Neural cell (in vitro differentiated cells): ENCODE measurements around the gene FBXO38. TPM values are rescaled to one million over a fixed set of nuclear protein-coding genes. Genes with fewer than 3 reads are reported as not detected.

Experiments
- H2AFZ ChIP-seq: fragments of 200-600, 300-800 bp; sonication (generic), shearing (Covaris generic); 2 replicates; pipeline ENCODE4 v1.6.0; 2014; ENCODE audit warnings: low read depth, mild to moderate bottlenecking, antibody characterized with exemption, low read length, moderate library complexity
- H3F3A ChIP-seq: fragments of 200-600 bp; shearing (Covaris generic); 2 replicates; pipeline ENCODE4 v1.6.1; 2016; ENCODE audit warnings: mild to moderate bottlenecking, moderate library complexity, mixed read lengths, antibody characterized with exemption, low read length; ENCODE audit not compliant: insufficient read depth, poor library complexity, severe bottlenecking
- H3K27ac ChIP-seq: fragments of 200-600, 300-800 bp; sonication (generic), shearing (Covaris generic); 2 replicates; pipeline ENCODE4 v1.5.1; 2014; ENCODE audit warnings: mild to moderate bottlenecking, low read length, moderate library complexity
- H3K27me3 ChIP-seq: fragments of 300-800, 200-600 bp; sonication (generic), shearing (Covaris generic); 2 replicates; pipeline ENCODE4 v1.6.0; 2014; ENCODE audit warnings: mild to moderate bottlenecking, low read depth, low read length, moderate library complexity; ENCODE audit not compliant: insufficient read depth
- H3K36me3 ChIP-seq: fragments of 300-800, 200-600 bp; sonication (generic), shearing (Covaris generic); 2 replicates; pipeline ENCODE4 v1.5.1; 2014; ENCODE audit warnings: mild to moderate bottlenecking, antibody characterized with exemption, low read length, moderate library complexity; ENCODE audit not compliant: insufficient read depth
- H3K4me2 ChIP-seq: fragments of 300-800, 200-600 bp; sonication (generic), shearing (Covaris generic); 2 replicates; pipeline ENCODE4 v1.6.0; 2014; ENCODE audit warnings: mild to moderate bottlenecking, low read length
- H3K4me3 ChIP-seq: fragments of 300-800, 200-600 bp; sonication (generic), shearing (Covaris generic); 2 replicates; pipeline ENCODE4 v1.5.1; 2014; ENCODE audit warnings: mild to moderate bottlenecking, low read length, moderate library complexity
- H3K79me2 ChIP-seq: fragments of 200-600 bp; shearing (Covaris generic); replicated peaks from 2 replicates; pipeline ENCODE4 v1.6.0; 2014; ENCODE audit warnings: mild to moderate bottlenecking, low read length, moderate library complexity; ENCODE audit not compliant: insufficient read depth
- H3K9ac ChIP-seq: fragments of 300-800, 200-600 bp; sonication (generic), shearing (Covaris generic); 2 replicates; pipeline ENCODE4 v1.6.1; 2016; ENCODE audit warnings: mild to moderate bottlenecking, low read length, mixed read lengths
- H3K9me2 ChIP-seq: fragments of 200-600 bp; shearing (Covaris generic); 2 replicates; pipeline ENCODE4 v1.6.1; 2016; ENCODE audit warnings: mild to moderate bottlenecking, low read length, mixed read lengths; ENCODE audit not compliant: insufficient read depth
- H3K9me3 ChIP-seq: fragments of 200-600, 300-800 bp; sonication (generic), shearing (Covaris generic); 2 replicates; pipeline ENCODE4 v1.6.1; 2016; ENCODE audit warnings: mild to moderate bottlenecking, mixed run types, low read length, moderate library complexity, mixed read lengths
- H4K20me1 ChIP-seq: fragments of 200-600 bp; shearing (Covaris generic); 2 replicates; pipeline ENCODE4 v1.6.1; 2016; ENCODE audit warnings: mild to moderate bottlenecking, mixed run types; ENCODE audit not compliant: insufficient read depth
- CTCF ChIP-seq: fragments of 450-650 bp; IDR thresholded peaks from 2 replicates; pipeline ENCODE4 v1.5.1; 2014; ENCODE audit warnings: antibody characterized with exemption, mild to moderate bottlenecking, moderate library complexity; ENCODE audit not compliant: poor library complexity, severe bottlenecking
- EP300 ChIP-seq: fragments of 450-650 bp; conservative IDR thresholded peaks from 2 replicates; pipeline ENCODE4 v1.6.1; 2014; ENCODE audit warnings: antibody characterized with exemption, mild to moderate bottlenecking, moderate library complexity; ENCODE audit not compliant: poor library complexity, severe bottlenecking
- EZH2 ChIP-seq: fragments of 200-600, 300-800 bp; shearing (Covaris generic), sonication (generic); IDR thresholded peaks from 2 replicates; pipeline ENCODE4 v1.6.1; 2014; ENCODE audit warnings: antibody characterized with exemption, low read length, borderline replicate concordance, mild to moderate bottlenecking; ENCODE audit not compliant: insufficient read depth, poor library complexity, severe bottlenecking
- POLR2AphosphoS5 ChIP-seq: IDR thresholded peaks from 2 replicates; pipeline ENCODE4 v1.6.1; 2012
- RAD21 ChIP-seq: fragments of 450-650 bp; conservative IDR thresholded peaks from 2 replicates; pipeline ENCODE4 v1.6.1; 2014; ENCODE audit warnings: antibody characterized with exemption, mild to moderate bottlenecking, moderate library complexity
- REST ChIP-seq: IDR thresholded peaks from 2 replicates; pipeline ENCODE4 v1.6.1; 2012; ENCODE audit warnings: borderline replicate concordance
- SMC3 ChIP-seq: fragments of 450-650 bp; conservative IDR thresholded peaks from 2 replicates; pipeline ENCODE4 v1.6.1; 2014; ENCODE audit warnings: antibody characterized with exemption, mild to moderate bottlenecking, moderate library complexity; ENCODE audit not compliant: poor library complexity
- TAF1 ChIP-seq: IDR thresholded peaks from 2 replicates; pipeline ENCODE4 v1.6.1; 2012; ENCODE audit warnings: low read depth
- polyA plus RNA-seq: library from polyadenylated mRNA; depleted of rRNA; stranded (reverse); fragments of >200 nt; gene quantifications from 2 replicates; pipeline ENCODE4 v1.2.3, GENCODE V29; 2014

Gene FBXO38
- polyA plus RNA-seq, 1 donor from 2014 or later, result 69.1 TPM

GRCh38 chr5:148412124-148412523 lies 28.4 kb downstream of the FBXO38 start:
- Histone ChIP-seq H3K4me2 (no peak overlapping the region), H3K9me3 (no peaks in the 10 kb centered on the region), H3K36me3 (peaks cover 9% of the 10 kb centered on the region), H3K27me3 (no peaks in the 10 kb centered on the region), H3K27ac (no peak overlapping the region), H3K9ac (no peak overlapping the region), H3K9me2 (no peaks in the 10 kb centered on the region), H4K20me1 (no peaks in the 10 kb centered on the region), H3K79me2 (no peaks in the 10 kb centered on the region), H3F3A (no peaks in the 10 kb centered on the region), H3K4me3 (no peak overlapping the region), H2AFZ (no peak overlapping the region)
- TF ChIP-seq CTCF (no peak), EP300 (no peak), RAD21 (no peak), EZH2 (no peak)

- H3K9ac ChIP-seq, result no peak overlapping the region
- H3K9me3 ChIP-seq, result no peaks in the 10 kb centered on the region
- H3K27me3 ChIP-seq, result no peaks in the 10 kb centered on the region
- H3K36me3 ChIP-seq, result peaks cover 10% of the 10 kb centered on the region
- no peak overlapping the region for H3K4me3 ChIP-seq
- H3K27ac ChIP-seq, result no peak overlapping the region
- H3K79me2 ChIP-seq, result no peaks in the 10 kb centered on the region
- H3K4me2 ChIP-seq, result no peak overlapping the region
- H4K20me1 ChIP-seq, result no peaks in the 10 kb centered on the region
- H3K9me2 ChIP-seq, result no peaks in the 10 kb centered on the region
- no peaks in the 10 kb centered on the region for H3F3A ChIP-seq
- no peak for TF ChIP-seq TAF1
- no peak for TF ChIP-seq EZH2
- no peak for TF ChIP-seq RAD21
- TF ChIP-seq EP300, result no peak
- no peak for TF ChIP-seq REST
- no peak overlapping the region for H2AFZ ChIP-seq
These were observed 31.1 kb downstream of the FBXO38 start for GRCh38 chr5:148414833-148415232.

GRCh38 chr5:148416416-148416815 lies 32.7 kb downstream of the FBXO38 start:
- no peak overlapping the region for H3K4me2 ChIP-seq

More at GRCh38 chr5:148416416-148416815, 32.7 kb downstream of the FBXO38 start:
- Histone ChIP-seq H3K9me3 (no peaks in the 10 kb centered on the region), H3F3A (no peaks in the 10 kb centered on the region), H3K9ac (no peak overlapping the region), H2AFZ (no peak overlapping the region), H3K36me3 (peaks cover 6% of the 10 kb centered on the region), H3K79me2 (no peaks in the 10 kb centered on the region), H3K9me2 (no peaks in the 10 kb centered on the region), H3K27me3 (no peaks in the 10 kb centered on the region), H3K27ac (no peak overlapping the region), H4K20me1 (no peaks in the 10 kb centered on the region), H3K4me3 (no peak overlapping the region)
- TF ChIP-seq SMC3 (no peak), CTCF (no peak), POLR2AphosphoS5 (no peak), TAF1 (no peak), EP300 (no peak), REST (no peak)
